ENCODE measurements around the gene ROBO2.

DNA sequence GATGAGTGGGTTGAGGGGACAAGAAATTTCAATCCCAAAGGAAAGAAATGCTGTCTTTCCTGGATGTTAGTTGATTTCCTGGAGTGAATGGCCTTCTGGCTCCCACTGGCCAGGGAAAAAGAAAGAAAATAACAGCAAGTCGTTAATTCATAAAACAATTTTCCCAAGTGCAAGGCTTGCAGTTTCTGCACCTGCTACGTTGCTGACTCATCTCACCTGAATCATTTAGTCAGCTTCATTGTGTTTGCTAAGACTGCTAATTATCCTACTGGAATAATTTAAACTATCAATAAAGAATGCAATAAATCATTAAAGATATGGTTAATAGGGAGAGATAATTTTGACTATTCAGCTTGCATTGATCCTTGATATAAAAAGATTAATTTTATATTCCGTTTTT is 387.6 kb downstream of the ROBO2 start:
- TF ChIP-seq, protein P1, sequence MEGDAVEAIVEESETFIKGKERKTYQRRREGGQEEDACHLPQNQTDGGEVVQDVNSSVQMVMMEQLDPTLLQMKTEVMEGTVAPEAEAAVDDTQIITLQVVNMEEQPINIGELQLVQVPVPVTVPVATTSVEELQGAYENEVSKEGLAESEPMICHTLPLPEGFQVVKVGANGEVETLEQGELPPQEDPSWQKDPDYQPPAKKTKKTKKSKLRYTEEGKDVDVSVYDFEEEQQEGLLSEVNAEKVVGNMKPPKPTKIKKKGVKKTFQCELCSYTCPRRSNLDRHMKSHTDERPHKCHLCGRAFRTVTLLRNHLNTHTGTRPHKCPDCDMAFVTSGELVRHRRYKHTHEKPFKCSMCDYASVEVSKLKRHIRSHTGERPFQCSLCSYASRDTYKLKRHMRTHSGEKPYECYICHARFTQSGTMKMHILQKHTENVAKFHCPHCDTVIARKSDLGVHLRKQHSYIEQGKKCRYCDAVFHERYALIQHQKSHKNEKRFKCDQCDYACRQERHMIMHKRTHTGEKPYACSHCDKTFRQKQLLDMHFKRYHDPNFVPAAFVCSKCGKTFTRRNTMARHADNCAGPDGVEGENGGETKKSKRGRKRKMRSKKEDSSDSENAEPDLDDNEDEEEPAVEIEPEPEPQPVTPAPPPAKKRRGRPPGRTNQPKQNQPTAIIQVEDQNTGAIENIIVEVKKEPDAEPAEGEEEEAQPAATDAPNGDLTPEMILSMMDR (IDR thresholded peaks at IDR 0.05) = no peak
- no peak for TF ChIP-seq POLR2A (IDR thresholded peaks at IDR 0.05)

Data from heart left ventricle (tissue), 13 donors.